ENCODE data around the gene UBAC1.
"Not testable (repeated sequence)": the region's sequence is repeated elsewhere in the genome, so short reads cannot be mapped to it uniquely, and the experiment has no call there.

The UBAC1 gene

DNA sequence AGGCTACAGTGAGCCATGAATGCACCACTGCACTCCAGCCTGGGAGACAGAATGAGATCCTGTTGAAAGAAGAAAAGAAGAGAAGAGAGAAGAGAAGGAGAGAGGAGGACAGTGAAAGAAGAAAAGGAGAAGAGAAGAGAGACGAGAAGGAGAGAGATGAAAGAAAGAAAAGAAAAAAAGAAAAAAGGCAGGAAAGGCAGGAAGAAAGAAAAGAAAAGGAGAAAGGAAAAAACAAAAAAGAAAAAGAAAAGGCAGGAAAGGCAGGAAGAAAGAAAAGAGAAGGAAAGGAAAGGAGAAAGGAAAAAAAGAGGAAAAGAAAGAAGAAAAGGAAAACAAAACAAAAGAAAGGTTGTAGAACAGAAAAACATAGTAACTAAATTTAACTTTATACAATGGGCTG lies 68.1 kb downstream of the UBAC1 start:
- DNase-seq, result no peak

- not testable (repeated sequence) for DNase-seq
Observed at GRCh38 chr9:135892327-135892726, 68.8 kb downstream of the UBAC1 start.

DNA sequence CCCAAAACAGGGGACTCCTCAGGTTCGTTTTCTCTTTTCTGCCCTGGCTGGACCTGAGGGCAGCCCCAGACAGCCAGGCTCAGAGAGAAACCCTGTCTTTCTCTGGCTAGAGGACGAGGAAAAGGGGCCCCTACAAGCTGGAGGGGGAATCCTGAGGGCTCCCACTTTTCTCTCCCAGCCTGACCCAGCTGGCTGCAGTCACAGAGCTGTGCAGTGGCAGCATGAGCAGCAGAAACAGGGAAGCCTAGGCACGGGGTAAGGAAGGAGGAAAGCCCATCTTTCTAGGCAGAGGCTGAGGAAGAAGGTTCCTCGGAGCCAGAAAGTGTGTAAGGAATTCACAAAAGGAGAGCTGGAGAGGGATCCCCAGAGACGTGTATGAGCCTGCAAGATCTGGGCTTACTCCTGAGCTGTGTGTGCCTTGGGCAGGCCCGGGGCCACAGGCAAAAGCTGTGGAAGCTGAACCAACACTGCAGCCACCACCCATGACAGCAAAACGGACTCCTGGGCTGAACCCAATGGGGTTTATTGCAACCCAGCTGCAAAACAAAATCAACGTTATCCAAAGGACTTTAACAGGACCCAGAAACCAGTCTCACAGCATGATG lies 70.0 kb downstream of the UBAC1 start:
- no peak for DNase-seq

DNA sequence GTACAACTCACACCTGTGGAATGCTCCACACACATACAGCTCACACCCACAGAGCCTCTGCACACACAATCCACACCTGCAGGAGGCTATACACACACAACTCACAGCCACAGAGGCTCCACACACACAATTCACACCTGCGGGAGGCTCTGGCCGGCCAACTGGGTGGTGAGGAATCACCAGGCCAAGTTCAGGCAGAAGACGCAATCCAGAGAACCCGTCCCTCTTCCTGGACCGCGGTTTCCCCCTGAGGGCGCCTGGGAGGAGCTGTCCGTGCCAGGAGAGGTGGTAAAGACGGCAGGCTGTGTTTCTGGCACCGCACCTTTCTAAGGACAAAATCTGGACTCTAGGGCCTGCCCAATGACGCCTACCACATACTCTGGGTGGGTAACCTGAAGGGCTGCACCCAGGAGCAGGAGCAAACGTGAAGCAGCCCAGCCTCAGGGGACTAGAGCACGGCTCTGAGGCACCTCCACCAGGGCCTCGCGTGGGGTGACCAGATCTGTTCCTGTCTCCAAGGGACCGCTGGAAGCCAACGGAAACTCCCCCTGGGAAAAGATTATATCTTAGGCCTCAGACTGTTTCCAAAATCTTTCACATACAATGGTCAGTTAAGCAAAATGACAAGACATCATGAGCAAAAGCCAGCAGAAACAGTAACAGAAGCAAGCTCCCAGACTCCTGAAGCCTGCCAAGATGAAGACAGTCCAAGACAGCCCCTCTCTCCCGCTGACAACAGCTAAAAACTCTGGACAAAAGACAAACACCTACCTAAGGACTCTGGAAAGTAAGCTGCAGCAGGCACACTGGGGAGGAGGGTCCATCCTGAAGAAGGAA lies 70.8 kb downstream of the UBAC1 start:
- DNase-seq, result no peak

DNA sequence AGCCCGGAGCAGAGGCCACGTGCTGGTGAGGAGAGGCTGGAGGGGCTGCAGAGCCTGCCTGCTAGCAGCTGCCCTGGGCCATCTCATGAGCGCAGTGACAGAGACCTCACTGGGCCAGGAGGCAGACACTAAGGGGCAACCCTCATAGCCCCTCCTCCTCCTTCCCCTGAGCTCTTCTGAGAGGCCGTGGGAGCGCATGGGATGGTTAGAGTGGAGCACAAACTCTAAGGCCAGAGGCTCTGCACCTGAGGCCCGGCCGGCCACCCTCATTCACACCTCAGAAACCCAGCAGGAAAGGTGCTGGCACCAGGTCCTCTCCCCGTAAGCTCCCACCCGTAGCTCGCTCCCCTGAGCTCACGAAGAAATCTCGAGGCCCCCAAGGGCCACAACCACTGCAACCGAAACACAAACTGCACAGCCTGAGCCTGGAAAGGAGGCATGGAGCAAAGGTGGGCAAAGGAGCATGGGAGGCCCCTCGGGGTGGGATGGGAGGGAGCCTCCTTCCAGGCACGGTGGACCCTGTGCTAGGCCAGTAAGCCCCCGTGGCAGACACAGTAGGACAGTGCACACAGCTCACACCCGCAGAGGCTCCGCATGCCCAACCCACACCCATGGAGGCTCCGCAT lies 71.5 kb downstream of the UBAC1 start:
- no peak for DNase-seq

DNA sequence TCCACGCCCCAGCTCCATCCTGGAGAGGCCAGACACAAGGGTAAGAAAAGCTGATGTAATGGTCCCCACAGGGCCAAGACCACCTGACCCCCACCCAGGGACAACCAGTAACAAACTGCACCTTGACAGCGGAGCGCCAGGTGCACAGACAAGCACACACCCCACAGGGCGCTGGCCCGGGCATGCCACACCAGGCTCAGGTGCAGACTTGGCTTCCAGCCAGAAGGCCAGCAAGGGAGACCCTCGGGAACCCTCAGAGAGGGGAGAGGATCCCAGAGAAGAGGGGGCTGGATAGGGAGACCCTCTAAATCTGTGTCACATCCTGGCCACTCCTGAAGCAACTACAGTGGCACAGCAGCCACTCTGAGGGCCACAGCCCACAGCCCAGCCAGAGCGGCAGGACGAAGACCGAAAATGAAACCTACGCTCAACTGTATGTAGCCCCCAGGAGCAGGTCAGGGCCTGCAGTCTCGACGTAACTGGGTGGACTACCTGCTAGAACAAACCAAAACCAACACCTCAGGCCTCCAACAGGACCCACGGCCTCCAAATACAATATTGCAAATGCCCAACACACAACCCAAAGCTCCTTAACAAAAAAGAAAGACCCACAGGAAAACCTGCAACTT lies 72.3 kb downstream of the UBAC1 start:
- no peak for DNase-seq

- DNase-seq, result no peak
Observed at GRCh38 chr9:135888126-135888765, 72.9 kb downstream of the UBAC1 start.

GRCh38 chr9:135887585-135888050 lies 73.6 kb downstream of the UBAC1 start:
- DNase-seq, result peak; percentile 72

- no peak for DNase-seq
Observed at GRCh38 chr9:135887021-135887507, 74.1 kb downstream of the UBAC1 start.

- no peak for DNase-seq
Observed at GRCh38 chr9:135886147-135886981, 74.8 kb downstream of the UBAC1 start.

GRCh38 chr9:135885100-135885853 lies 75.9 kb downstream of the UBAC1 start:
- DNase-seq, result no peak

GRCh38 chr9:135884328-135885035 lies 76.7 kb downstream of the UBAC1 start:
- no peak for DNase-seq

DNA sequence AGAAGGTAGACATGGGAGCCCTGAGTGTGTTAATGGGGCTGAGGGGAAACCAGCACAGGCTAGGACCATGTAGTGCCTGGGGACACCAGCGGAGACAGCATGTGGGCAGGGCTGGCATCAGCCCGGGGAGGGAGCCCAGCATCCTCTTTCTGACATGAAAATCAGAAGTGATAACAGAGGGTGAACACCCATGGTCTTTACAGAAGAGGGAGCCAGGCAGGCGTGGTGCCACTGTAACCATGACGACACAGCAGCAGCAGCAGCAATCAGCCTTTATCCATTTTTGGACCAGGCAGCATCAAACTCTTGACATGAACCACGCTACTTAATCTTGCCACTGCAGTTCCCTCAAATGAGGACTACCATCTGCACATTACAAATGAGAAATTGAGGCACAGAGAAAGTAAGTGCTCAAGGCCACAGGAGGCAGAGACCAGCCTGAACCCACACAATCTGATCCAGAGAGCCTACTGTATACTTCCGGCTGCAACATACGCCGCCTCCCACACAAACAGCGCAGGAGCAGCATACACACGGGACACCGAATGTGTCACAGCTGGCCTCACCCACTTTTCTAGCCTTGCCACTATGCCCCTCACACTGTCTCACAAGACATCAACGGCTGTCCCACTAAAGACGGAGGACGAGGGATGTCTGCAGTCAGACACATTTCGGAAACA lies 77.6 kb downstream of the UBAC1 start:
- DNase-seq, result no peak
